ENCODE data around the gene DYSF. TPM values are rescaled to one million over a fixed set of nuclear protein-coding genes. Genes with fewer than 3 reads are reported as not detected.
A peak's percentile ranks its signal among the peaks of the same experiment; 100 is the strongest.

The DYSF gene
- total and polyA plus RNA-seq, 7 donors: 38.3 to 208 (median 109) TPM

DNA sequence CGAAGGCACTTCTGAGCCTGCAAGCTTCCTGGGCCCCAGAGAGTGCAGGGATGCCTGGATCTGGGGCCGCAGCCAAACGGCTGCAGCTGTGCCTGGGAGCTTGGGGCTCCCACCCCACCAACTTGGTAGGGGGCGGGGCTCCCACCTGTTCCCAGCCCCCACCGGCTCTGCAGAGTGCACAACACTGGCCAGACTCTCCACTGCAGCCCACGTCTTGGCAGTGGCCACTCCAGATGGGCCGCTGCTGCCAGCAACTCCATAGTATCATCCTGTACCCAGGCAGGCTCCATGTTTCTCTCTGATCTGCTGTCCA lies 9.9 kb downstream of the DYSF start:
- WGBS, 3 donors: 24 to 43% (median 41%) methylated on average over 7 of the region's 7 CpGs
- H3K36me3 ChIP-seq (ENCODE audit: insufficient read depth in 1 of 2, low read depth in 1 of 2): peaks cover 0 to 5% of the 10 kb centered on the region in 2 donors
- no peak for DNase-seq

DNA sequence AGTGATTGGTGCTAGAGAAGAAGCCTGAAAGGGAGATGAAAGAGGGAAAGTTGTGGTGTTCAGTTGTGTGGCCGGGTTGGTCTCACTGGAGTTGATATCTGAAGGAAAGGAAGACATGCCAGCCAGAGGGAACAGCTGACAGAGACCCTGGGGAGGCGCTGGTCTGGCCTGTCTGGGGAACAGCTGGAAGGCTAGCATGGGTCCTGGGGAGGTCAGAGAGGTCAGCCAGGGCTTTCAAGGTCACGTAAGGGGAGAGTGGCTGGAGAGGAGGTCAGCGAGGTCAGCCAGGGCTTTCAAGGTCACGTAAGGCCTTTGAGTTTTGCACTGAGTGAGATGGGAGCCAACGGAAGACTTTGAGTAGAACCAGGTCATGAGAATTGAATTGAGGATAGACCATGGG lies 11.0 kb downstream of the DYSF start:
- DNase-seq (no peak), ATAC-seq (no peak)
- peak overlapping the region; percentile 41 for H3K27ac ChIP-seq
- H3K4me1 ChIP-seq: peaks cover 92% of the 10 kb centered on the region
- H3K4me3 ChIP-seq: no peak overlapping the region
- H3K9me3 ChIP-seq: no peaks in the 10 kb centered on the region
- H3K36me3 ChIP-seq (ENCODE audit: insufficient read depth in 1 of 2, low read depth in 1 of 2): no peaks in the 10 kb centered on the region
- TF ChIP-seq, protein P1, sequence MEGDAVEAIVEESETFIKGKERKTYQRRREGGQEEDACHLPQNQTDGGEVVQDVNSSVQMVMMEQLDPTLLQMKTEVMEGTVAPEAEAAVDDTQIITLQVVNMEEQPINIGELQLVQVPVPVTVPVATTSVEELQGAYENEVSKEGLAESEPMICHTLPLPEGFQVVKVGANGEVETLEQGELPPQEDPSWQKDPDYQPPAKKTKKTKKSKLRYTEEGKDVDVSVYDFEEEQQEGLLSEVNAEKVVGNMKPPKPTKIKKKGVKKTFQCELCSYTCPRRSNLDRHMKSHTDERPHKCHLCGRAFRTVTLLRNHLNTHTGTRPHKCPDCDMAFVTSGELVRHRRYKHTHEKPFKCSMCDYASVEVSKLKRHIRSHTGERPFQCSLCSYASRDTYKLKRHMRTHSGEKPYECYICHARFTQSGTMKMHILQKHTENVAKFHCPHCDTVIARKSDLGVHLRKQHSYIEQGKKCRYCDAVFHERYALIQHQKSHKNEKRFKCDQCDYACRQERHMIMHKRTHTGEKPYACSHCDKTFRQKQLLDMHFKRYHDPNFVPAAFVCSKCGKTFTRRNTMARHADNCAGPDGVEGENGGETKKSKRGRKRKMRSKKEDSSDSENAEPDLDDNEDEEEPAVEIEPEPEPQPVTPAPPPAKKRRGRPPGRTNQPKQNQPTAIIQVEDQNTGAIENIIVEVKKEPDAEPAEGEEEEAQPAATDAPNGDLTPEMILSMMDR (IDR thresholded peaks at IDR 0.05): no peak
- WGBS, 3 donors: 60 to 87% (median 62%) methylated on average over 6 of the region's 6 CpGs
- H3K27me3 ChIP-seq (ENCODE audit: insufficient read depth in 3 of 3, low read length in 2 of 3): no peaks in the 10 kb centered on the region
- intact Hi-C loops (cut with DNase I): no loop called here

More for the DNA sequence above, 9.9 kb downstream of the DYSF start:
- no peak overlapping the region for H3K4me3 ChIP-seq
- H3K9me3 ChIP-seq: no peaks in the 10 kb centered on the region
- H3K4me1 ChIP-seq: peaks cover 92% of the 10 kb centered on the region
- intact Hi-C loops (cut with DNase I): loop anchor here in 1 of 2 donors (2.0 kb wide), 1 partner anchor 44 kb away; no protein-coding TSS in a partner anchor
- no peak overlapping the region for H3K27ac ChIP-seq
- peak in 2 of 4 donors; percentile 10 for ATAC-seq
- TF ChIP-seq, protein P1 (IDR thresholded peaks at IDR 0.05): no peak
- no peaks in the 10 kb centered on the region for H3K27me3 ChIP-seq (ENCODE audit: insufficient read depth in 3 of 3, low read length in 2 of 3)

DNA sequence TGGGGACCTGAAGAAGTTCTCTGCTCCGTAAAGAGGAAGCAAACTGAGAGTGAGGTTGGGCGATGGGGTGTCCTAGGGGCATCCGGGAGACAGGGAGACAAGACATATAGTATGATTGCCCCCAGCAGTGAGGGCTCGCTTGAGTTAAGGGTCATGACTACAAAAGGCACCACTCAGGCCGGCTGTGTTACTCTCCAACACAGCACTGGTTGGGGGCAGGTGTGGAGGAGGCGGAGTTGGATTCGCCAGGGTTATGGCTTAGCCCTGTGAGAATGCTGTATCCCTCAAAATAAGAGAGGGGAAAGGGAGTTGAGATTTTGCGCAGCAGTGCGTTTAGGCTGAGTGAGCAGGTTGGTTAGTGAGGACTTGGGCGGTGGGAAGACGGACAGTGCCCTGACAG lies 12.0 kb downstream of the DYSF start:
- H3K4me3 ChIP-seq: peak overlapping the region; percentile 75
- peaks cover 93% of the 10 kb centered on the region for H3K4me1 ChIP-seq
- intact Hi-C loops (cut with DNase I): no loop called here
- H3K27me3 ChIP-seq (ENCODE audit: insufficient read depth in 3 of 3, low read length in 2 of 3): no peaks in the 10 kb centered on the region
- TF ChIP-seq, protein P1 (IDR thresholded peaks at IDR 0.05): no peak
- H3K27ac ChIP-seq: peak overlapping the region; percentile 90
- DNase-seq (no peak), ATAC-seq (no peak)
- H3K36me3 ChIP-seq (ENCODE audit: insufficient read depth in 1 of 2, low read depth in 1 of 2): no peaks in the 10 kb centered on the region
- 74 to 85% (median 83%) methylated on average over 11 of the region's 11 CpGs for WGBS, 3 donors
- H3K9me3 ChIP-seq: no peaks in the 10 kb centered on the region

DNA sequence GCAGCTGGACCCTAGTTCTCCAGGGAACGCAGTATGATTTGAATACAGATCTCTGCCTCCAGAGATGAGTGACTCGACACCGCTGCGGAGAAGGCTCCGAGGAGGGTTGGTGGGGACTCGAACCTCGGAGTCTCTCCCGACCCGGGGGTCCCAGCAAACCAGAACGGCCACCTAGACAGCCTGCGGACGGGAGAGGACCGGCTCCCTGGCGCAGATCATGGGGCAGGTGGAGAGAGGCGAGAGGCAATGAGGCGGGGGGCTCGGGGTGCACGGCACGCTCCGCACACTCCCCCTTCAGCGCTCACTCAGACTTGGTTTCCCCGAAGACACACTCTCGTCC lies 12.6 kb downstream of the DYSF start:
- Histone ChIP-seq H3K27ac (peak overlapping the region; percentile 90), H3K9me3 (no peaks in the 10 kb centered on the region), H3K27me3 (ENCODE audit: insufficient read depth in 3 of 3, low read length in 2 of 3) (no peaks in the 10 kb centered on the region), H3K4me1 (peaks cover 89% of the 10 kb centered on the region), H3K36me3 (ENCODE audit: insufficient read depth in 1 of 2, low read depth in 1 of 2) (no peaks in the 10 kb centered on the region), H3K4me3 (peak overlapping the region; percentile 75)
- TF ChIP-seq, protein P1 (IDR thresholded peaks at IDR 0.05): no peak
- no peak for ATAC-seq
- 40 to 51% (median 42%) methylated on average over 20 to 23 of the region's 23 CpGs for WGBS, 3 donors
- intact Hi-C loops (cut with DNase I): no loop called here
- no peak for DNase-seq

Measured in psoas muscle (tissue), 8 donors.